BLaER1 (cell line): ENCODE results near the gene CEP104.

Source experiments
- H3K27ac ChIP-seq: shearing (Covaris generic); formaldehyde crosslinking; 2 replicates; pipeline ENCODE4 v1.8.1; 2022
- H3K27me3 ChIP-seq: shearing (Covaris generic); formaldehyde crosslinking; 2 replicates; pipeline ENCODE4 v1.8.1; 2022
- H3K36me3 ChIP-seq: shearing (Covaris generic); formaldehyde crosslinking; 2 replicates; pipeline ENCODE4 v1.8.1; 2022
- H3K4me1 ChIP-seq: shearing (Covaris generic); formaldehyde crosslinking; 2 replicates; pipeline ENCODE4 v1.8.1; 2022
- H3K4me2 ChIP-seq: shearing (Covaris generic); formaldehyde crosslinking; 2 replicates; pipeline ENCODE4 v1.8.1; 2022
- H3K4me3 ChIP-seq: shearing (Covaris generic); formaldehyde crosslinking; 2 replicates; pipeline ENCODE4 v1.8.1; 2022
- H3K9ac ChIP-seq: shearing (Covaris generic); formaldehyde crosslinking; 2 replicates; pipeline ENCODE4 v1.8.1; 2022
- H3K9me3 ChIP-seq: shearing (Covaris generic); formaldehyde crosslinking; 2 replicates; pipeline ENCODE4 v1.8.1; 2022
- H4K20me1 ChIP-seq: shearing (Covaris generic); formaldehyde crosslinking; 2 replicates; pipeline ENCODE4 v1.8.1; 2022
- Cebpa-rat ChIP-seq: shearing (Covaris generic); IDR thresholded peaks from 2 replicates; pipeline ENCODE4 v1.8.1; 2022

CEP104 gene

DNA sequence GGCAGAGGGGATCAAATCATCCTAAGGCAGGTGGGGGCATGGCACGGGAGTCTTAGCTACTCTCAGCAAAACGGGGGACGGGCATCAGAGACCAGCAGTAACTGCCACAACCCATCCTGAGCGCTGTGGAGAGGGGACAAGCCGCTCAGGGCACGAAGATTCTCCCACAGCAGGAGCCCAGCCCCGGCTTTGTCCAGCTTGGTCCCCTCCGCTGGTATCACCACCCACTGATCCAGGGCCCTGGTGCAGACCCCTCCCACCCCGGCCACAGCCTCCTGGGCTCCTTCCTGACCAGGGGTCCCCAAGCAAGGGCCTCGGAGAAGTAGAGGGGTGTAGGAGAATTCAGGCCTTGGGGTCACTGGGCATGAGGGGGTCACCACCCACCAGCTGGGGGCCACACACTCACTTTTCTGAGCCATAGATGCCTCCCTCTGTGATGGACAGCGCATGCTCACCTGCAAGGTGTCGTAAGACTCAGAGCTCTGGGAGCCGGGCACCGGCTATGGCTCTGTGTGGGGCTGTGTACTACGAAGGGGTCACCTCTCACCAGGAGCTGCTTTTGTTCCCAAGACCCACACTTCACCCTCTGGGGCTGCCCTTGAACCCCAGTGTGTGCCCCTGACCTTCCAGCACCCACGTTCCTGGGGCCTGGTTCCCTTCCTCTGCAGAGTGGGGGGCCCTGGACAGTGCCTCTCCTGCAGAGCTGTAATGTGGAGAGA lies 86.8 kb downstream of the CEP104 start:
- TF ChIP-seq Cebpa-rat, result no peak
- H3K4me2 ChIP-seq, result peak overlapping the region; percentile 95

DNA sequence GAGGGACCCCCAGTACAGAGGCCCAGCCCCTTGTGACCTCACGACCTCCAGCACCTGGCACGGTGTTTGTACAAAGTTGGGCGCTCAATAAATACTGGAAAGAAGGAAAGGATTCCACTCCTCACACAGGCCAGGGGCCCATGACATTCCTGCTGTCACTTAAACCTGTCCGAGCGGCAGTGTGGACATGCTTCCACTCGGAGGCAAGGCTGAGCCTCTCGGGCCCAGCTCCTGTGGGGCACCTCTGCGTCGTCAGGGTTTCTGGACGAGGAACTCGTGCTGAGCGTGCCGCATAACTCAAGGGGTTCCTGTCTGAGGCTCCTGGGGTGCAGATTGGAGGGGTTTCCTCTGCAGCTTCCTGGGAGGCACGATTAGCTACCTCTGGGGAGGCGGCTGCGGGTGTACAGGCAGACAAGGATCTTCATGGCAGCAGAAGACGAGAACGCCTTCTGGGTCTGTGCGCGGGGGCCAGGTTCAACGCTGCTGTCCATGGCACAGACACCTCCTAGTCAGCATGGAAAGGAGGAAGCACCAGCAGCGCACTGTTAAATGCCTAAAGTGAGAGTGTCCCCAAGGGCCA lies 88.1 kb downstream of the CEP104 start:
- no peak overlapping the region for H3K4me3 ChIP-seq
- peaks cover 11% of the 10 kb centered on the region for H4K20me1 ChIP-seq
- no peaks in the 10 kb centered on the region for H3K9me3 ChIP-seq
- H3K4me2 ChIP-seq, result peak overlapping the region; percentile 95
- H3K36me3 ChIP-seq, result no peaks in the 10 kb centered on the region
- no peak overlapping the region for H3K27ac ChIP-seq
- peaks cover 5% of the 10 kb centered on the region; the same call in 1 of the 2 replicates for H3K27me3 ChIP-seq
- peaks cover 55% of the 10 kb centered on the region for H3K4me1 ChIP-seq
- no peak for TF ChIP-seq Cebpa-rat
- H3K9ac ChIP-seq, result no peak overlapping the region

More for the DNA sequence above, 86.8 kb downstream of the CEP104 start:
- Histone ChIP-seq H3K4me3 (no peak overlapping the region), H3K9me3 (no peaks in the 10 kb centered on the region), H3K36me3 (no peaks in the 10 kb centered on the region), H3K27me3 (peaks cover 5% of the 10 kb centered on the region; the same call in 1 of the 2 replicates), H3K27ac (no peak overlapping the region), H4K20me1 (peaks cover 21% of the 10 kb centered on the region), H3K9ac (no peak overlapping the region; the same call in 1 of the 2 replicates), H3K4me1 (peaks cover 68% of the 10 kb centered on the region)

- H3K4me1 ChIP-seq, result peaks cover 44% of the 10 kb centered on the region
- H3K4me3 ChIP-seq, result no peak overlapping the region
- H3K9ac ChIP-seq, result no peak overlapping the region
- H3K27me3 ChIP-seq, result peaks cover 5% of the 10 kb centered on the region; the same call in 1 of the 2 replicates
- H3K9me3 ChIP-seq, result no peaks in the 10 kb centered on the region
- no peaks in the 10 kb centered on the region for H4K20me1 ChIP-seq
- no peak overlapping the region for H3K4me2 ChIP-seq
- no peak overlapping the region for H3K27ac ChIP-seq
- H3K36me3 ChIP-seq, result no peaks in the 10 kb centered on the region
- TF ChIP-seq Cebpa-rat, result no peak
These were observed 89.6 kb downstream of the CEP104 start for GRCh38 chr1:3767328-3767925.

GRCh38 chr1:3763351-3764125 lies 93.5 kb downstream of the CEP104 start:
- H4K20me1 ChIP-seq, result no peaks in the 10 kb centered on the region
- no peak overlapping the region for H3K4me2 ChIP-seq
- H3K4me1 ChIP-seq, result peaks cover 37% of the 10 kb centered on the region
- H3K27ac ChIP-seq, result no peak overlapping the region
- no peak for TF ChIP-seq Cebpa-rat
- H3K9me3 ChIP-seq, result peaks cover 14% of the 10 kb centered on the region
- peaks cover 5% of the 10 kb centered on the region; the same call in 1 of the 2 replicates for H3K27me3 ChIP-seq
- H3K4me3 ChIP-seq, result no peak overlapping the region
- H3K9ac ChIP-seq, result no peak overlapping the region
- H3K36me3 ChIP-seq, result no peaks in the 10 kb centered on the region

GRCh38 chr1:3762873-3763228 lies 94.2 kb downstream of the CEP104 start:
- no peaks in the 10 kb centered on the region for H4K20me1 ChIP-seq
- no peaks in the 10 kb centered on the region for H3K36me3 ChIP-seq
- peak overlapping the region; percentile 7; the same call in 1 of the 2 replicates for H3K4me2 ChIP-seq
- H3K27me3 ChIP-seq, result peaks cover 5% of the 10 kb centered on the region; the same call in 1 of the 2 replicates
- peaks cover 14% of the 10 kb centered on the region for H3K9me3 ChIP-seq
- H3K4me3 ChIP-seq, result no peak overlapping the region
- no peak overlapping the region for H3K27ac ChIP-seq
- H3K4me1 ChIP-seq, result peaks cover 32% of the 10 kb centered on the region
- H3K9ac ChIP-seq, result no peak overlapping the region
- TF ChIP-seq Cebpa-rat, result no peak

DNA sequence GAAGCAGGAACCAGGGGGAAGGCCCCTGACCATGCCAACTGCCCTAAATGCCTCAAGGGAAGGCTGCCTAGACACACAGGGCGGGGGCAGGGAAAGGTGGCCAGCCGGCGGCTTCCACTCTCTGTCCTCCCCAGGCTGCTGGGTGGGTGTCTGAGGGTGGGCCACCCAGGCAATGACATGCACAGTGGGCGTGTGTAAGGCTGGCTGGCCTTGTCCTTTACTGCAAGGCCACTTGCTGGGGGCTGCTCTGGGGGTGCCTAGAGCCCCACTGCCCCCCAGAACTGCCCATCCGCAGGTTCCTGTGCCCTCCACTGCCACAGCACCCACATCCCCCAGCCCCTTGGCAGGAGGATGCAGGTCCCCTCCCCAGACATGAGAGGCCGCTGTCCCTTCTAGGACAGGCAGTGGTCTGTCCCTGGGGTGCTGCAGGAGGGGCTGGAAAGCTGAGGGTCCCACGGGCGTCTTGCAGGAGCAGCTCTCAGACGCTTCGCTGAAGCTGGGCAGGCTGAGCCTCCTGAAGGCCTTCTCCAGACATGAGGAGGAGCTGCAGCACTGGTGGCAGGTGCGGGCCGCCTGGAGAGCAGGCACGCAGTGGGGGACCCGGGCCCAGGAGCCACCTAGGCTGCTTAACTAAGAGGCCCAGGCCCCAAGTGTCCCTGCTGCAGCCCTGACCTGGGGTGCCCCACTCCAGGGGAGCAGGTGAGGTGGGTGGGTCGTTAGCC lies 94.7 kb downstream of the CEP104 start:
- no peak for TF ChIP-seq Cebpa-rat
- Histone ChIP-seq H3K4me2 (peak overlapping the region; percentile 7; the same call in 1 of the 2 replicates), H3K4me3 (no peak overlapping the region), H3K9me3 (peaks cover 14% of the 10 kb centered on the region), H3K9ac (no peak overlapping the region), H3K4me1 (peaks cover 32% of the 10 kb centered on the region), H3K27ac (no peak overlapping the region), H3K36me3 (no peaks in the 10 kb centered on the region), H4K20me1 (no peaks in the 10 kb centered on the region), H3K27me3 (peaks cover 5% of the 10 kb centered on the region; the same call in 1 of the 2 replicates)
